ENCODE data around the gene SLMAP.

GRCh38 chr3:57816471-57817095 is 60.5 kb downstream of the SLMAP start:
- TF ChIP-seq CTCF (IDR thresholded peaks at IDR 0.05) (no peak), POLR2A (IDR thresholded peaks at IDR 0.05) (no peak)

Measured in lower leg skin (tissue), 3 donors.